Right cardiac atrium (tissue), 5 donors: ENCODE data around the gene EPYC. TPM values are rescaled to one million over a fixed set of nuclear protein-coding genes. Genes with fewer than 3 reads are reported as not detected.

Source experiments
- ATAC-seq, 2 donors: fragments of 200-7000 bp; cut with Tn5 transposase; one replicate each; pipeline versions ENCODE4 v1.8.0 to v1.9.1; 2020; ENCODE audit warnings: moderate library complexity in 2 of 2, mild to moderate bottlenecking in 1 of 2
- DNase-seq, 3 donors: peaks; one replicate each; pipeline ENCODE4 v3.0.0-alpha.2; 2020
- H3K27ac ChIP-seq: one replicate; pipeline ENCODE4 v1.5.1; 2013; ENCODE audit warnings: mild to moderate bottlenecking, low read length, control low read depth, moderate library complexity
- H3K27me3 ChIP-seq: one replicate; pipeline ENCODE4 v1.6.1; 2013; ENCODE audit not compliant: control insufficient read depth, insufficient read depth
- H3K4me1 ChIP-seq: one replicate; pipeline ENCODE4 v1.6.1; 2013; ENCODE audit warnings: low read length; ENCODE audit not compliant: control insufficient read depth, insufficient read depth
- H3K4me3 ChIP-seq: one replicate; pipeline ENCODE4 v1.5.1; 2013; ENCODE audit warnings: low read length, control low read depth
- H3K9me3 ChIP-seq: one replicate; pipeline ENCODE4 v1.6.1; 2013; ENCODE audit warnings: low read length; ENCODE audit not compliant: control insufficient read depth
- WGBS: extraction: QIAGEN DNeasy Blood & Tissue Kit; methylation state at CpG from one replicate; pipeline ENCODE4 v1.1.7; 2013; 5-methylcytosine and 5-hydroxymethylcytosine counted together
- intact Hi-C, 4 donors: fragments of 100-400 bp; cut with DNase I; formaldehyde crosslinking; loops; one replicate each; pipeline versions ENCODE4 v1.11.0 to v1.14.0; 2022 to 2023
- polyA plus RNA-seq: library from polyadenylated mRNA; stranded (reverse); fragments of 200-250 nt; gene quantifications from one replicate; pipeline ENCODE4 v1.2.3, GENCODE V29; 2013
- total RNA-seq, 4 donors: library from RNA; stranded (reverse); fragmentation: NEBNext Ultra II Directional; extraction: Animal tissue kit (Norgen Biotek cat#: 25700); gene quantifications; one replicate each; pipeline ENCODE4 v1.2.1, GENCODE V29; 2021
- donor health status: healthy with polysubstance abuse.
- donor health status: DM: no; HTN: yes; CAD: no.
- donor health status: DM: no; HTN: no; CAD: no.
- donor health status: DM: no; HTN: yes; CAD: no; lungs with severe emphysema.
- donor health status: DM: yes; HTN: yes; CAD: no.

The EPYC gene
- total and polyA plus RNA-seq, 5 donors, result 0.09 TPM; not detected in 4

DNA sequence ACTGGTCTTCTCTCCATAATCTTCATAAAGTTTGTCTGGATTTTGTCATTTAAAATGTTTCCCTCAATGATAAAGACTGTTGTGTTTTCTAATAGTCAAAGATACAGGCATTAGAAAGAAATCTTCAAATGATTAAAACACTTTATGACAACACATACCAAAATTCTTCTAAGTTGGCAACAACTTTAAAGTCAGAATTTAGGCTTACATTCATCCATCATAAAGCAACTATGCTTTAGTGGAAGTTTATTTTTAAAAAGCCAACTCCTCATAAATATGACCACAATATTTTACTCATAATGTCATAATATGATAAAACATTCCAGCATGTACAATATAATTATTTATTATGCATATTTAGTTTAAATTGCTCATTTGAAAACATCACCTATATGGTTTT, 32.5 kb downstream of the EPYC start:
- H3K27me3 ChIP-seq, result no peaks in the 10 kb centered on the region
- no peaks in the 10 kb centered on the region for H3K9me3 ChIP-seq
- no peak overlapping the region for H3K27ac ChIP-seq
- ATAC-seq (no peak), DNase-seq (no peak)
- no peak overlapping the region for H3K4me3 ChIP-seq
- H3K4me1 ChIP-seq, result no peaks in the 10 kb centered on the region
- intact Hi-C loops, result loop anchor here in 3 of 4 donors (10.0 kb wide), 2 partner anchors 133 to 383 kb away; no protein-coding TSS in a partner anchor

DNA sequence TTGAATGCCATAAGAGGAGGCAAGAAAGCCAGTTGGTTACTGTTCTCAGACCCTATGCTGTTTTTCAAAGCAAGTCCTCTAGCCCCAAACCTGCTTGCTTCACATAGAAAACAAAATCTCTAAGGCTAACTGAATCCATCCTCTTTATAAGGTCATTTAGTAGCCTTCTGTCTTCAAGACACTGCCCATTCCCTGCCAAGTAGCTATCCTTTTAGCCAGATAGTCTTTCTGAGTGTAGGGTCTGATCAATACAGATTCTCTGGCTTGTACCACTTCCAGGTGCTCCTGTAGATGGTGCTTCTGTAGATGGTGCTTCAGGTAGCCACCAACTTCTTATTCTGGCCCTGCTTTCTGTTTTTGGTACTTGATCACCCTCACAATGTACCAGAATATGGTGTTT, 33.9 kb downstream of the EPYC start:
- DNase-seq (no peak), ATAC-seq (no peak)
- Histone ChIP-seq H3K9me3 (no peaks in the 10 kb centered on the region), H3K4me3 (no peak overlapping the region), H3K27me3 (no peaks in the 10 kb centered on the region), H3K4me1 (no peaks in the 10 kb centered on the region), H3K27ac (no peak overlapping the region)
- intact Hi-C loops, result loop anchor here in 3 of 4 donors (10.0 kb wide), 2 partner anchors 134 to 384 kb away; no protein-coding TSS in a partner anchor

- Histone ChIP-seq H3K4me3 (no peak overlapping the region), H3K9me3 (no peaks in the 10 kb centered on the region), H3K4me1 (no peaks in the 10 kb centered on the region), H3K27ac (no peak overlapping the region), H3K27me3 (no peaks in the 10 kb centered on the region)
- DNase-seq (no peak), ATAC-seq (no peak)
- intact Hi-C loops, result loop anchor here in 3 of 4 donors (10.0 kb wide), 2 partner anchors 134 to 384 kb away; no protein-coding TSS in a partner anchor
These were observed 34.3 kb downstream of the EPYC start for GRCh38 chr12:90970471-90970870.

GRCh38 chr12:90969851-90970250, 34.9 kb downstream of the EPYC start:
- WGBS, result 93% methylated on average over 2 of the region's 2 CpGs
- no peaks in the 10 kb centered on the region for H3K27me3 ChIP-seq
- H3K4me3 ChIP-seq, result no peak overlapping the region
- no peak overlapping the region for H3K27ac ChIP-seq
- no peak for DNase-seq
- no peaks in the 10 kb centered on the region for H3K9me3 ChIP-seq
- intact Hi-C loops, result loop anchor here in 3 of 4 donors (10.0 kb wide), 2 partner anchors 135 to 385 kb away; no protein-coding TSS in a partner anchor
- H3K4me1 ChIP-seq, result no peaks in the 10 kb centered on the region
- no peak for ATAC-seq

GRCh38 chr12:90969346-90969745, 35.4 kb downstream of the EPYC start:
- WGBS, result 0% methylated on average over 1 of the region's 1 CpG
- intact Hi-C loops, result no loop called here
- DNase-seq (no peak), ATAC-seq (no peak)
- Histone ChIP-seq H3K27ac (no peak overlapping the region), H3K4me1 (no peaks in the 10 kb centered on the region), H3K9me3 (no peaks in the 10 kb centered on the region), H3K4me3 (no peak overlapping the region), H3K27me3 (no peaks in the 10 kb centered on the region)

DNA sequence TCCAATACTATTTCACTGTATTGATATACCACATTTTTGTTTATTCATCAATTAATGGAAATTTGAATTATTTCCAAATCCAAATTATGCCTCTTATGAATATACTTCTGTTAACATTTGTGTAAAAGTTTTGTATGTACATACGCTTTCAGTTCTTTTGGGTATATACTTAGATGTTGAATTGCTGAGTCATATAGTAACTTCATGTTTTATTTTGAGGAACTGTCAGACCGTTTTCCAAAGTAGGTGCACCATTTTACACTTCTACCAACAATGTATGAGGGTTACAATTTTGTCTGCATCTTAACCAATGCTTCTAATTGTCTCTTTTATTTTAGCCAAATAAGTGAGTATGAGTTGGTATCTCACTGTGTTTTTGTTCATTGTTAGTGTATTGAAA, 39.6 kb downstream of the EPYC start:
- DNase-seq (no peak), ATAC-seq (no peak)
- no peak overlapping the region for H3K4me3 ChIP-seq
- no peaks in the 10 kb centered on the region for H3K27me3 ChIP-seq
- no peak overlapping the region for H3K27ac ChIP-seq
- no peaks in the 10 kb centered on the region for H3K9me3 ChIP-seq
- intact Hi-C loops, result no loop called here
- no peaks in the 10 kb centered on the region for H3K4me1 ChIP-seq
- WGBS, result 89% methylated on average over 2 of the region's 2 CpGs

GRCh38 chr12:90964616-90965015, 40.2 kb downstream of the EPYC start:
- H3K9me3 ChIP-seq, result no peaks in the 10 kb centered on the region
- H3K27ac ChIP-seq, result no peak overlapping the region
- WGBS, result 54% methylated on average over 2 of the region's 2 CpGs
- H3K27me3 ChIP-seq, result no peaks in the 10 kb centered on the region
- no peaks in the 10 kb centered on the region for H3K4me1 ChIP-seq
- no peak overlapping the region for H3K4me3 ChIP-seq
- DNase-seq, result no peak
- ATAC-seq, result no peak
- intact Hi-C loops, result no loop called here

DNA sequence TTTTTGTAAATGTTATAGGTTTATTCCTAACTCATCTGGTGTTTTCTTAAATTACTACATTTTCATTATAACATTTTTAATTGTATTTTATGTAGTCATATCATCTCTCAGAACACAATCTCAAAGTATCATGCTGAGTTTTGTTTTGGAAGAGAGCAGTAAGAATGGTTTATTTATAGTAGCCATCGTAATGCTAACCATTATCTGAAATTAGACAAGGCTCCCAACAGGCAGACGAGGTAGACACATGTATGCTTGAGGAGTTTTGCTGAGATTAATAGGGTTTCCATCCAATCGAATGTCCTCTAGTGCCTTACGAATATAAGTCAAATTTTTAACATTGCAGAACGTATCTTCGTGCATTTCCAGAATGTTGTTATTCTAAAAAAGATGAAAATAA, 40.8 kb downstream of the EPYC start:
- Histone ChIP-seq H3K27me3 (no peaks in the 10 kb centered on the region), H3K4me3 (no peak overlapping the region), H3K4me1 (no peaks in the 10 kb centered on the region), H3K27ac (no peak overlapping the region), H3K9me3 (no peaks in the 10 kb centered on the region)
- DNase-seq (no peak), ATAC-seq (no peak)
- intact Hi-C loops, result no loop called here
- 59% methylated on average over 6 of the region's 6 CpGs for WGBS

DNA sequence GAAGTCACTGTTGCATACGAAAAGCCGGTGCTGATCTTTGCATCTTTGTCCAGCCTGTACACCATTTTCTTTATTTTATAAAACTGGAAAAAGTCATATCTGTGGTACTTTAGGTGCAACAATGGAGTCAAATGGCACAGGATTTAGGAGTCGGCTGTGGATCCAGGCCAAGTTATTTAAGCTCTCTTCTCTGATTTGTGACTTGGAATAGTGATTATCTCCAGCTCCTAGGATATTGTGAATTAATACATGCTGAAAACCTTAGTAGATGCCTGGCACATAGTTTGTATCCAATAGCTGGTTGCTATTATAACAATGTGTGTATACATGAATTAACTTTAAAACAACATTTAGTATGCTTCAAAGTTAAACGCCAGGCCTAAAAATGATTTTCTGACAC, 43.6 kb downstream of the EPYC start:
- H3K27ac ChIP-seq, result no peak overlapping the region
- intact Hi-C loops, result no loop called here
- WGBS, result 88% methylated on average over 4 of the region's 4 CpGs

DNA sequence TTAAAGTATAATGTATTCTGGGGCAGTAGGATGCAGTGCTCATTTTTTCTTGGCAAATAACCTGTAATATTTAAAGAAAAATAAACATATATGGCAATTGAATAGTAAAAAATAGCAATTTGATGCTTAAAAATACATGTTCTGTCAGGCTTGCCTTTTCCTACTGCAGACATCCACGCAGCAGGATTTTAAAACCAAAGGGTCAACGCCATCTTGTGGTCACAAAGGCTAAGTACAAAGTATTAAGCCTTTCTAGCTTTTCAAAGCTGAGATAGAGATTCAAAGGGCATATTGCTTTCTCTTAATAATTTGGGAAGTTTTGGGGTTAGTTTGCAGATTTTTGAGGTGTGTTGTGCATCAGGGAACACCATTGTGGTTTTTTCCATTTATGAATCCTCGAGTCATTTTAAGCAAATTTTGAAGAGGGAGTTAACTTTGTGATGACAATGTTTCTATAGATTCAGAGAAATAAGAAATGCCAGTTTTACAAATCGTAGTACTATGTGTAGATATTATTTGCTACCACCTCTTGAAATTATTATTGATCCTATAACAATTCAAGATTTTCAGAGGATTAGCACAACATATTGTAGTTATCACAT, 45.1 kb downstream of the EPYC start:
- ATAC-seq (peak; percentile 60 to 74), DNase-seq (no peak)
- intact Hi-C loops, result no loop called here
- no peaks in the 10 kb centered on the region for H3K27me3 ChIP-seq
- H3K4me1 ChIP-seq, result no peaks in the 10 kb centered on the region
- 2% methylated on average over 4 of the region's 4 CpGs for WGBS
- no peak overlapping the region for H3K27ac ChIP-seq
- H3K9me3 ChIP-seq, result no peaks in the 10 kb centered on the region
- H3K4me3 ChIP-seq, result no peak overlapping the region

More for the DNA sequence above, 43.6 kb downstream of the EPYC start:
- Histone ChIP-seq H3K4me1 (no peaks in the 10 kb centered on the region), H3K27me3 (no peaks in the 10 kb centered on the region), H3K4me3 (no peak overlapping the region), H3K9me3 (no peaks in the 10 kb centered on the region)
- DNase-seq, result no peak
- ATAC-seq, result no peak

DNA sequence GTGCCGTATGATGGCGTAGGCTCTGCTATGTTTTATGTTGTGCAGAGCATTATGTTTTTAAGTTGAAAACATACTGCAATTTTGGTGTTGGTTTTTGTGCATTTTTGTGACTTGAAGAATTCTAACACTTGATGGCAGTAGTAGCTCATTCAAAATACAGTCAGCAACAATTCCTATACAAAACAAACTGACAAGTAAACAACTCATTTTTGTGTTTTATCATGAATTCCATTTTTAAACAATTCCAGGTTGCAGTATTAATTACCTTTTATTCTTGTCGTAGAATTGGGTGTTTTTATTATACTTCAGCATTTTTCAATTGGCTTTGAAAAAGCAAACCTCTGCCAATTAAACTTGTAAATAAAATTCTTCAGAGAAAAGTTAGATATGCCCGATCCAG, 45.7 kb downstream of the EPYC start:
- 54% methylated on average over 4 of the region's 4 CpGs for WGBS
- DNase-seq (no peak), ATAC-seq (no peak)
- no peaks in the 10 kb centered on the region for H3K4me1 ChIP-seq
- no peak overlapping the region for H3K27ac ChIP-seq
- H3K9me3 ChIP-seq, result no peaks in the 10 kb centered on the region
- no peak overlapping the region for H3K4me3 ChIP-seq
- no peaks in the 10 kb centered on the region for H3K27me3 ChIP-seq
- intact Hi-C loops, result no loop called here

DNA sequence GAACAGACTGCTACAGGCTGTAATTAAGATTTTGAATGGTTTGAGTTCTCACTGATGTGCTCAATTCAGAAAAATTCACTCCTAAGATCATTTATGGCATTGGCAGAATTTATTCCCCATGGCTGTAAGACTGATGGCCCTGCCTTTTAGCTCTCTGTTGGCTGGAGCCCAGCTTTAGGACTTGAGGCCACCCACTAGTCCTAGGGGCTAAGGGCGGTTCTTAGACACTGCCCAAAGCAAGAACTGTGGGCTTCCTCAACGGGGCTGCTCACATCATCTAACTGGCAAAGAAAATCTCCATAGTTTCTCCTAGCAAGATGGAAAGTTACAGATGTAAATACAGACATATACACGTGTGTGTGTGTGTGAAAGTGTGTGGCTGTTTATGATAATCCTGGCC, 46.4 kb downstream of the EPYC start:
- intact Hi-C loops, result no loop called here

More for the DNA sequence above, 46.4 kb downstream of the EPYC start:
- DNase-seq, result peak in 1 of 3 donors; percentile 34
- 74% methylated on average over 3 of the region's 3 CpGs for WGBS
- Histone ChIP-seq H3K27me3 (no peaks in the 10 kb centered on the region), H3K4me3 (no peak overlapping the region), H3K9me3 (no peaks in the 10 kb centered on the region), H3K27ac (no peak overlapping the region), H3K4me1 (no peaks in the 10 kb centered on the region)
- ATAC-seq, result no peak
